HEK293 (cell line): Measurements from ENCODE around the gene ASMTL.

ENCODE experiments used
- CTCF ChIA-PET: fragments of 350-600 bp; formaldehyde crosslinking; extraction: SDS; loops from one replicate; lab custom pipeline; 2021; ENCODE audit warnings: antibody characterized with exemption; lab: Yijun Ruan, JAX
- POLR2A ChIA-PET: fragments of 300-600 bp; formaldehyde crosslinking; extraction: SDS; loops from one replicate; lab custom pipeline; 2020; ENCODE audit warnings: antibody characterized with exemption, inconsistent platforms; lab: Yijun Ruan, JAX
- H3K27ac ChIP-seq: fragments of 200-500 bp; sonication (Bioruptor generic); 2 replicates; pipeline ENCODE4 v1.5.1; 2014; ENCODE audit warnings: low read depth, low read length, control low read depth, inconsistent platforms; ENCODE audit errors: extremely low read depth
- H3K36me3 ChIP-seq, 2 experiments: fragments of 200-500 bp in 1 of 2; sonication (Bioruptor generic) in 1 of 2; 1 replicate in 1 of 2; 2 replicates in 1 of 2; pipeline ENCODE4 v1.5.1; 2014 to 2017; ENCODE audit warnings: inconsistent platforms in 2 of 2, low read length in 2 of 2; ENCODE audit not compliant: control insufficient read depth in 2 of 2, insufficient read depth in 1 of 2
- H3K4me1 ChIP-seq: fragments of 200-500 bp; sonication (Bioruptor generic); 2 replicates; pipeline ENCODE4 v1.5.1; 2014; ENCODE audit warnings: mild to moderate bottlenecking, low read length, inconsistent platforms; ENCODE audit not compliant: control insufficient read depth, insufficient read depth
- H3K4me3 ChIP-seq: 2 replicates; pipeline ENCODE4 v1.5.1; 2011; ENCODE audit warnings: low read depth, mild to moderate bottlenecking, control low read depth, low read length, moderate library complexity
- H3K9me3 ChIP-seq: fragments of 200-500 bp; sonication (Bioruptor generic); 2 replicates; pipeline ENCODE4 v1.5.1; 2014; ENCODE audit warnings: low read depth, low read length, inconsistent platforms; ENCODE audit not compliant: control insufficient read depth, insufficient read depth
- EGR2 ChIP-seq: fragments of 450-650 bp; formaldehyde crosslinking; IDR thresholded peaks from 2 replicates; pipeline ENCODE4 v1.5.1; 2016; ENCODE audit warnings: low read depth, missing biosample characterization, missing genetic modification characterization
- GLI4 ChIP-seq: fragments of 450-650 bp; formaldehyde crosslinking; IDR thresholded peaks from 2 replicates; pipeline ENCODE4 v1.5.1; 2016; ENCODE audit warnings: missing biosample characterization, missing genetic modification characterization
- SETDB1 ChIP-seq: IDR thresholded peaks from one replicate; pipeline ENCODE4 v1.6.1; 2017; ENCODE audit warnings: mild to moderate bottlenecking, low read length, moderate library complexity, mixed read lengths; ENCODE audit not compliant: insufficient read length
- SP3 ChIP-seq: fragments of 450-650 bp; formaldehyde crosslinking; IDR thresholded peaks from 2 replicates; pipeline ENCODE4 v1.5.1; 2016; ENCODE audit warnings: missing biosample characterization, missing genetic modification characterization
- YY2 ChIP-seq: fragments of 450-650 bp; formaldehyde crosslinking; IDR thresholded peaks from 2 replicates; pipeline ENCODE4 v1.5.1; 2016; ENCODE audit warnings: missing biosample characterization, missing genetic modification characterization
- ZBTB17 ChIP-seq: fragments of 450-650 bp; formaldehyde crosslinking; IDR thresholded peaks from 2 replicates; pipeline ENCODE4 v1.5.1; 2016; ENCODE audit warnings: missing biosample characterization, missing genetic modification characterization
- ZBTB21 ChIP-seq: fragments of 450-650 bp; formaldehyde crosslinking; IDR thresholded peaks from 2 replicates; pipeline ENCODE4 v1.5.1; 2017; ENCODE audit warnings: missing biosample characterization, missing genetic modification characterization
- ZFHX2 ChIP-seq: fragments of 450-650 bp; formaldehyde crosslinking; conservative IDR thresholded peaks from 2 replicates; pipeline ENCODE4 v1.5.1; 2016; ENCODE audit warnings: missing biosample characterization, missing genetic modification characterization
- ZNF146 ChIP-seq: fragments of 450-650 bp; formaldehyde crosslinking; IDR thresholded peaks from 2 replicates; pipeline ENCODE4 v1.5.1; 2016; ENCODE audit warnings: missing biosample characterization, missing genetic modification characterization
- ZNF157 ChIP-seq: fragments of 450-650 bp; formaldehyde crosslinking; IDR thresholded peaks from 2 replicates; pipeline ENCODE4 v1.5.1; 2016; ENCODE audit warnings: missing biosample characterization, missing genetic modification characterization
- ZNF174 ChIP-seq: fragments of 450-650 bp; formaldehyde crosslinking; IDR thresholded peaks from 2 replicates; pipeline ENCODE4 v1.5.0; 2017; ENCODE audit warnings: missing biosample characterization, mild to moderate bottlenecking, missing genetic modification characterization
- ZNF37A ChIP-seq: fragments of 450-650 bp; IDR thresholded peaks from 2 replicates; pipeline ENCODE4 v1.5.1; 2018; ENCODE audit warnings: missing biosample characterization, missing genetic modification characterization
- ZNF629 ChIP-seq: fragments of 450-650 bp; formaldehyde crosslinking; IDR thresholded peaks from 2 replicates; pipeline ENCODE4 v1.5.1; 2017; ENCODE audit warnings: missing biosample characterization, missing genetic modification characterization
- ZNF660 ChIP-seq: fragments of 450-650 bp; IDR thresholded peaks from 2 replicates; pipeline ENCODE4 v1.5.1; 2018; ENCODE audit warnings: missing biosample characterization, mild to moderate bottlenecking, missing genetic modification characterization
- ZSCAN16 ChIP-seq: fragments of 450-650 bp; formaldehyde crosslinking; IDR thresholded peaks from 2 replicates; pipeline ENCODE4 v1.5.1; 2016; ENCODE audit warnings: missing biosample characterization, missing genetic modification characterization
- TF ChIP-seq, protein P1 (sequence below): fragments of 450-650 bp; formaldehyde crosslinking; IDR thresholded peaks from 2 replicates; pipeline ENCODE4 v1.5.1; 2016; ENCODE audit warnings: missing biosample characterization, missing genetic modification characterization, low read depth
- TF ChIP-seq, protein P2 (sequence below): fragments of 450-650 bp; formaldehyde crosslinking; conservative IDR thresholded peaks from 2 replicates; pipeline ENCODE4 v1.5.1; 2016; ENCODE audit warnings: low read depth, missing biosample characterization, missing genetic modification characterization
- TF ChIP-seq, protein P3 (sequence below): fragments of 450-650 bp; formaldehyde crosslinking; IDR thresholded peaks from 2 replicates; pipeline ENCODE4 v1.5.1; 2017; ENCODE audit warnings: missing biosample characterization, missing genetic modification characterization
- TF ChIP-seq, protein P4 (sequence below): fragments of 450-650 bp; formaldehyde crosslinking; IDR thresholded peaks from 2 replicates; pipeline ENCODE4 v1.5.1; 2016; ENCODE audit warnings: missing biosample characterization, missing genetic modification characterization
- TF ChIP-seq, protein P5 (sequence below): fragments of 450-650 bp; formaldehyde crosslinking; IDR thresholded peaks from 2 replicates; pipeline ENCODE4 v1.5.1; 2016; ENCODE audit warnings: missing biosample characterization, missing genetic modification characterization, borderline replicate concordance

The ASMTL gene

DNA sequence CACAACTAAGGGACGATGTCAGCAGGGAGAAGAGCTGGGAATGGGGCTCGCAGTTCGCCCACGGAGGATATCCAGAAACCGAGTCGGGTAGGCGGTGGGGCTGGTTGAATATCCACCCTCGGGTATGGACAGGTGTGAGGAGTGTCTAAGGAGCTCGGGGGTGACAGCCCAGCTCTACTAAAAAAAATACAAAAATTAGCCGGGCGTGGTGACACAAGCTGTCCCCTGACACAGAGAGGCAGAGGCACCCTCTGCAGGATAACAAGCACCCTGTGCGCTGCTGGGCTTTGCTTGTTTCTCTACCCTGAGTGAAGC, 12.2 kb upstream of the ASMTL start (continued):
- TF ChIP-seq GLI4 (tag by site-specific recombination) (no peak), SP3 (no peak), ZBTB17 (tag by site-specific recombination) (no peak)
- TF ChIP-seq, all 188 proteins: peak for 0

DNA sequence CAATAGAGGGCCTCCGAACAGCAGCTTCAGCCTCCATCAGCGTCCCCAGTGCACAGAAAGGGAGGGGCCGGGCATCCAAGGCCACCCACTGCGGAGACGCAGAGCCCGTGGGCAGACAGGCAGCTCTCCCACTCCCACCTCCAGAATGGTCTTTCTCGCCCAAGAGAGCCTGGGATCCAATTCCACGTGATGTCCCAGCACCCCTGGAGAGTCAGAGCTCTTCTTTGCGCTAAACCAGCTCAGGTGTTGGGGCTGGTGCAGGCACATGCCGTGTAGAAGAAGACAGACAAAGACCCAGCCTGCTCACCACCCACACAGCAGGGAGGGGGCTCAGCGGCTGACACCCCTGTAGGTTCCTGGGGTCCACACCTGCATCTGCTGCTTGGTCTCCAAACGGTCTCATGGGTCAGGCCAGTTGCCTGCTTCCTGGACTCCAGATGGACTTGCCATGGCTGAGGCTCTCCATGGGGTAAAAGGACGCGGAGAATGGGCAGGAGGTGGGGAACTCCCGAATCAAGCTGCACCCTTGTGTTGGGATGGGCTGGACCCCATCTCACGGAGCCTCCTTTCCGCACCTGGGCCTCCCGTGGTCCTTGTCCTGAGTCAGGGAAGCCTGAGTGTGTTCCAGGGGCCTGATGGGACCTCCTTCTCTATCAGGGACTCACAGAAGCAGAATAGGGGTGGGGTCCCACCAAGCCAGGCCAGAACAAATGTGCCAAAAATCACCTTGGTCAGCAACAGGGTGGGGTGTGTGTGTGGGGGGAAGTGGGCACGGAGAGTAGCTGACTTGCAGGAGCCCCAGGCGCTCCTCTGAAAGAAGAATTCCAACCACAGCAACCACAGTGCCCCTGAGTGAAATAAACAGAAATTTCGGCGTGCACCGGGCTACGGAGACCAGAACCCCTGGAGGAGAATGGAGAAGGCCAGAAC, 11.6 kb upstream of the ASMTL start:
- POLR2A ChIA-PET, result no interaction called here
- TF ChIP-seq, protein P1, sequence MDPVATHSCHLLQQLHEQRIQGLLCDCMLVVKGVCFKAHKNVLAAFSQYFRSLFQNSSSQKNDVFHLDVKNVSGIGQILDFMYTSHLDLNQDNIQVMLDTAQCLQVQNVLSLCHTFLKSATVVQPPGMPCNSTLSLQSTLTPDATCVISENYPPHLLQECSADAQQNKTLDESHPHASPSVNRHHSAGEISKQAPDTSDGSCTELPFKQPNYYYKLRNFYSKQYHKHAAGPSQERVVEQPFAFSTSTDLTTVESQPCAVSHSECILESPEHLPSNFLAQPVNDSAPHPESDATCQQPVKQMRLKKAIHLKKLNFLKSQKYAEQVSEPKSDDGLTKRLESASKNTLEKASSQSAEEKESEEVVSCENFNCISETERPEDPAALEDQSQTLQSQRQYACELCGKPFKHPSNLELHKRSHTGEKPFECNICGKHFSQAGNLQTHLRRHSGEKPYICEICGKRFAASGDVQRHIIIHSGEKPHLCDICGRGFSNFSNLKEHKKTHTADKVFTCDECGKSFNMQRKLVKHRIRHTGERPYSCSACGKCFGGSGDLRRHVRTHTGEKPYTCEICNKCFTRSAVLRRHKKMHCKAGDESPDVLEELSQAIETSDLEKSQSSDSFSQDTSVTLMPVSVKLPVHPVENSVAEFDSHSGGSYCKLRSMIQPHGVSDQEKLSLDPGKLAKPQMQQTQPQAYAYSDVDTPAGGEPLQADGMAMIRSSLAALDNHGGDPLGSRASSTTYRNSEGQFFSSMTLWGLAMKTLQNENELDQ (tag by site-specific recombination), result no peak
- TF ChIP-seq ZFHX2 (tag by site-specific recombination), result peak; percentile 77
- TF ChIP-seq EGR2 (tag by site-specific recombination), result peak; percentile 59; the same call in 1 of the 2 replicates
- TF ChIP-seq, all 188 proteins: peak for 2
- no peak overlapping the region for H3K27ac ChIP-seq
- H3K9me3 ChIP-seq, result no peaks in the 10 kb centered on the region
- H3K4me1 ChIP-seq, result no peaks in the 10 kb centered on the region
- H3K36me3 ChIP-seq, result no peaks in the 10 kb centered on the region
- CTCF ChIA-PET, result no interaction called here
- H3K4me3 ChIP-seq, result no peak overlapping the region

DNA sequence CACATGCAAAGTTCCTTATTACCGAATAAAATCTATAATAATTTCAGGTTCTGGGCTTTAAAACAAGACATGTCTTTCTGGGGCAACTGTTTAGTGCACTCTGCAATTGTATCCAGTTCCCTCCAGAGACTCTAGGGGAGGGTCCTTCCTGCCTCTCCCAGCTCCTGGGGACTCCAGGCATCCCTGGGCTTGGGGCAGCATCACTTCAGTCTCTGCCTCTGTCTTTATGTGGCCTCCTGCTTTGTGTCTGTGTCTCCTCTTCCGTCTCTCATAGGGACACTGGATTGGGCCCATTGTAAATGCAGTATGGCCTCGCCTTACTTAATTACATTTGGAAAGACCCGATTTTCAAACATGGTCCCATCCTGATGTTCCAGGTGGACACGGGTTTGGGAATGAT, 10.9 kb upstream of the ASMTL start:
- POLR2A ChIA-PET, result no interaction called here
- Histone ChIP-seq H3K4me1 (no peaks in the 10 kb centered on the region), H3K36me3 (no peaks in the 10 kb centered on the region), H3K27ac (no peak overlapping the region), H3K9me3 (no peaks in the 10 kb centered on the region), H3K4me3 (no peak overlapping the region)
- CTCF ChIA-PET, result no interaction called here
- TF ChIP-seq ZSCAN16 (no peak), YY2 (no peak), ZNF629 (tag by site-specific recombination) (no peak), ZNF146 (tag by site-specific recombination) (no peak), ZNF37A (tag by site-specific recombination) (no peak), SETDB1 (no peak), ZNF660 (tag by site-specific recombination) (no peak), ZBTB21 (no peak), ZNF174 (tag by site-specific recombination) (no peak), ZNF157 (no peak)
- TF ChIP-seq, protein P2, sequence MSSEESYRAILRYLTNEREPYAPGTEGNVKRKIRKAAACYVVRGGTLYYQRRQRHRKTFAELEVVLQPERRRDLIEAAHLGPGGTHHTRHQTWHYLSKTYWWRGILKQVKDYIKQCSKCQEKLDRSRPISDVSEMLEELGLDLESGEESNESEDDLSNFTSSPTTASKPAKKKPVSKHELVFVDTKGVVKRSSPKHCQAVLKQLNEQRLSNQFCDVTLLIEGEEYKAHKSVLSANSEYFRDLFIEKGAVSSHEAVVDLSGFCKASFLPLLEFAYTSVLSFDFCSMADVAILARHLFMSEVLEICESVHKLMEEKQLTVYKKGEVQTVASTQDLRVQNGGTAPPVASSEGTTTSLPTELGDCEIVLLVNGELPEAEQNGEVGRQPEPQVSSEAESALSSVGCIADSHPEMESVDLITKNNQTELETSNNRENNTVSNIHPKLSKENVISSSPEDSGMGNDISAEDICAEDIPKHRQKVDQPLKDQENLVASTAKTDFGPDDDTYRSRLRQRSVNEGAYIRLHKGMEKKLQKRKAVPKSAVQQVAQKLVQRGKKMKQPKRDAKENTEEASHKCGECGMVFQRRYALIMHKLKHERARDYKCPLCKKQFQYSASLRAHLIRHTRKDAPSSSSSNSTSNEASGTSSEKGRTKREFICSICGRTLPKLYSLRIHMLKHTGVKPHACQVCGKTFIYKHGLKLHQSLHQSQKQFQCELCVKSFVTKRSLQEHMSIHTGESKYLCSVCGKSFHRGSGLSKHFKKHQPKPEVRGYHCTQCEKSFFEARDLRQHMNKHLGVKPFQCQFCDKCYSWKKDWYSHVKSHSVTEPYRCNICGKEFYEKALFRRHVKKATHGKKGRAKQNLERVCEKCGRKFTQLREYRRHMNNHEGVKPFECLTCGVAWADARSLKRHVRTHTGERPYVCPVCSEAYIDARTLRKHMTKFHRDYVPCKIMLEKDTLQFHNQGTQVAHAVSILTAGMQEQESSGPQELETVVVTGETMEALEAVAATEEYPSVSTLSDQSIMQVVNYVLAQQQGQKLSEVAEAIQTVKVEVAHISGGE (tag by site-specific recombination), result no peak
- TF ChIP-seq, protein P3, sequence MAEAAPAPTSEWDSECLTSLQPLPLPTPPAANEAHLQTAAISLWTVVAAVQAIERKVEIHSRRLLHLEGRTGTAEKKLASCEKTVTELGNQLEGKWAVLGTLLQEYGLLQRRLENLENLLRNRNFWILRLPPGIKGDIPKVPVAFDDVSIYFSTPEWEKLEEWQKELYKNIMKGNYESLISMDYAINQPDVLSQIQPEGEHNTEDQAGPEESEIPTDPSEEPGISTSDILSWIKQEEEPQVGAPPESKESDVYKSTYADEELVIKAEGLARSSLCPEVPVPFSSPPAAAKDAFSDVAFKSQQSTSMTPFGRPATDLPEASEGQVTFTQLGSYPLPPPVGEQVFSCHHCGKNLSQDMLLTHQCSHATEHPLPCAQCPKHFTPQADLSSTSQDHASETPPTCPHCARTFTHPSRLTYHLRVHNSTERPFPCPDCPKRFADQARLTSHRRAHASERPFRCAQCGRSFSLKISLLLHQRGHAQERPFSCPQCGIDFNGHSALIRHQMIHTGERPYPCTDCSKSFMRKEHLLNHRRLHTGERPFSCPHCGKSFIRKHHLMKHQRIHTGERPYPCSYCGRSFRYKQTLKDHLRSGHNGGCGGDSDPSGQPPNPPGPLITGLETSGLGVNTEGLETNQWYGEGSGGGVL, result no peak
- TF ChIP-seq, protein P4, sequence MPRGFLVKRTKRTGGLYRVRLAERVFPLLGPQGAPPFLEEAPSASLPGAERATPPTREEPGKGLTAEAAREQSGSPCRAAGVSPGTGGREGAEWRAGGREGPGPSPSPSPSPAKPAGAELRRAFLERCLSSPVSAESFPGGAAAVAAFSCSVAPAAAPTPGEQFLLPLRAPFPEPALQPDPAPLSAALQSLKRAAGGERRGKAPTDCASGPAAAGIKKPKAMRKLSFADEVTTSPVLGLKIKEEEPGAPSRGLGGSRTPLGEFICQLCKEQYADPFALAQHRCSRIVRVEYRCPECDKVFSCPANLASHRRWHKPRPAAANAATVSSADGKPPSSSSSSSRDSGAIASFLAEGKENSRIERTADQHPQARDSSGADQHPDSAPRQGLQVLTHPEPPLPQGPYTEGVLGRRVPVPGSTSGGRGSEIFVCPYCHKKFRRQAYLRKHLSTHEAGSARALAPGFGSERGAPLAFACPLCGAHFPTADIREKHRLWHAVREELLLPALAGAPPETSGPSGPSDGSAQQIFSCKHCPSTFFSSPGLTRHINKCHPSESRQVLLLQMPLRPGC (tag by site-specific recombination), result no peak
- TF ChIP-seq, protein P5, sequence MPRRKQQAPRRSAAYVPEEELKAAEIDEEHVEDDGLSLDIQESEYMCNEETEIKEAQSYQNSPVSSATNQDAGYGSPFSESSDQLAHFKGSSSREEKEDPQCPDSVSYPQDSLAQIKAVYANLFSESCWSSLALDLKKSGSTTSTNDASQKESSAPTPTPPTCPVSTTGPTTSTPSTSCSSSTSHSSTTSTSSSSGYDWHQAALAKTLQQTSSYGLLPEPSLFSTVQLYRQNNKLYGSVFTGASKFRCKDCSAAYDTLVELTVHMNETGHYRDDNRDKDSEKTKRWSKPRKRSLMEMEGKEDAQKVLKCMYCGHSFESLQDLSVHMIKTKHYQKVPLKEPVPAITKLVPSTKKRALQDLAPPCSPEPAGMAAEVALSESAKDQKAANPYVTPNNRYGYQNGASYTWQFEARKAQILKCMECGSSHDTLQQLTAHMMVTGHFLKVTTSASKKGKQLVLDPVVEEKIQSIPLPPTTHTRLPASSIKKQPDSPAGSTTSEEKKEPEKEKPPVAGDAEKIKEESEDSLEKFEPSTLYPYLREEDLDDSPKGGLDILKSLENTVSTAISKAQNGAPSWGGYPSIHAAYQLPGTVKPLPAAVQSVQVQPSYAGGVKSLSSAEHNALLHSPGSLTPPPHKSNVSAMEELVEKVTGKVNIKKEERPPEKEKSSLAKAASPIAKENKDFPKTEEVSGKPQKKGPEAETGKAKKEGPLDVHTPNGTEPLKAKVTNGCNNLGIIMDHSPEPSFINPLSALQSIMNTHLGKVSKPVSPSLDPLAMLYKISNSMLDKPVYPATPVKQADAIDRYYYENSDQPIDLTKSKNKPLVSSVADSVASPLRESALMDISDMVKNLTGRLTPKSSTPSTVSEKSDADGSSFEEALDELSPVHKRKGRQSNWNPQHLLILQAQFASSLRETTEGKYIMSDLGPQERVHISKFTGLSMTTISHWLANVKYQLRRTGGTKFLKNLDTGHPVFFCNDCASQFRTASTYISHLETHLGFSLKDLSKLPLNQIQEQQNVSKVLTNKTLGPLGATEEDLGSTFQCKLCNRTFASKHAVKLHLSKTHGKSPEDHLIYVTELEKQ (tag by site-specific recombination), result no peak
